ENCODE data around the gene EP300.
A peak's percentile ranks its signal among the peaks of the same experiment; 100 is the strongest.

EP300 gene

DNA sequence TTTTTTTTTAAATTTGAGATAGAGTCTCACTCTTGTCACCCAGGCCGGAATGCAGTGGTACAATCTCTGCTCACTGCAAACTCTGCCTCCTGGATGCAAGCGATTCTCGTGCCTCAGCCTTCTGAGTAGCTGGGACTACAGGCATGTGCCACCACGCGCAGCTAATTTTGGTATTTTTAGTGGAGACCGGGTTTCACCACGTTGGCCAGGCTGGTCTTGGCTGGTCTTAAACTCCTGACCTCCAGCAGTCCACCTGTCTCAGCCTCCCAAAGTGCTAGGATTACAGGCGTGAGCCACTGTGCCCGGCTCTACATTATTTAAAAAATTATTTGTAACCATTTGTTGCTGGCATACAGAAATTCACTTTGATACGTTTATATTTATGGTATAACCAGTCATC, 18.6 kb downstream of the EP300 start:
- H3K36me3 ChIP-seq = peaks cover 26% of the 10 kb centered on the region
- TF ChIP-seq, protein P1, sequence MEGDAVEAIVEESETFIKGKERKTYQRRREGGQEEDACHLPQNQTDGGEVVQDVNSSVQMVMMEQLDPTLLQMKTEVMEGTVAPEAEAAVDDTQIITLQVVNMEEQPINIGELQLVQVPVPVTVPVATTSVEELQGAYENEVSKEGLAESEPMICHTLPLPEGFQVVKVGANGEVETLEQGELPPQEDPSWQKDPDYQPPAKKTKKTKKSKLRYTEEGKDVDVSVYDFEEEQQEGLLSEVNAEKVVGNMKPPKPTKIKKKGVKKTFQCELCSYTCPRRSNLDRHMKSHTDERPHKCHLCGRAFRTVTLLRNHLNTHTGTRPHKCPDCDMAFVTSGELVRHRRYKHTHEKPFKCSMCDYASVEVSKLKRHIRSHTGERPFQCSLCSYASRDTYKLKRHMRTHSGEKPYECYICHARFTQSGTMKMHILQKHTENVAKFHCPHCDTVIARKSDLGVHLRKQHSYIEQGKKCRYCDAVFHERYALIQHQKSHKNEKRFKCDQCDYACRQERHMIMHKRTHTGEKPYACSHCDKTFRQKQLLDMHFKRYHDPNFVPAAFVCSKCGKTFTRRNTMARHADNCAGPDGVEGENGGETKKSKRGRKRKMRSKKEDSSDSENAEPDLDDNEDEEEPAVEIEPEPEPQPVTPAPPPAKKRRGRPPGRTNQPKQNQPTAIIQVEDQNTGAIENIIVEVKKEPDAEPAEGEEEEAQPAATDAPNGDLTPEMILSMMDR (IDR thresholded peaks at IDR 0.05) = no peak
- peaks cover 18 to 21% of the 10 kb centered on the region in 2 experiments for H3K4me1 ChIP-seq (ENCODE audit: control insufficient read depth in 1 of 2, insufficient read depth in 1 of 2, low read depth in 1 of 2, low read length in 1 of 2)

DNA sequence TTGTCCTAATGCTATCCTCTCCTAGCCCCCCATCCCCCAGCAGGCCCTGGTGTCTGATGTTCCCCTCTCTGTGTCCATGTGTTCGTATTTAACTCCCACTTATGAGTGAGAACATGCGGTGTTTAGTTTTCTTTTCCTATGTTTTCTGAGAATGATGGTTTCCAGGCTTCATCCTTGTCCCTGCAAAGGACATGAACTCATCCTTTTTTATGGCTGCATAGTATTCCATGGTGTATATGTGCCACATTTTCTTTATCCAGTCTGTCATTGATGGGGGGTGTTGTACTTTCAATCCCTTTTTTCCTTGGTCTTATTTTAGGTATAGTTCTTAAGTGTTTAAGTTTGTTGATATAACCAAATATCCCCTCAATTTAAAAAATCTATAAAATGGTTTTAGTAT, 23.9 kb downstream of the EP300 start:
- H3K9me3 ChIP-seq = no peaks in the 10 kb centered on the region
- TF ChIP-seq, protein P1 (IDR thresholded peaks at IDR 0.05) = no peak
- H3K27me3 ChIP-seq = no peaks in the 10 kb centered on the region
- H3K36me3 ChIP-seq = peaks cover 43% of the 10 kb centered on the region
- H3K27ac ChIP-seq = no peak overlapping the region
- H3K4me1 ChIP-seq (ENCODE audit: control insufficient read depth in 1 of 2, insufficient read depth in 1 of 2, low read depth in 1 of 2, low read length in 1 of 2) = peaks cover 13 to 14% of the 10 kb centered on the region in 2 experiments
- H3K4me3 ChIP-seq (ENCODE audit: low read depth in 1 of 2, low read length in 1 of 2) = no peak overlapping the region

More for the DNA sequence above, 18.6 kb downstream of the EP300 start:
- no peak overlapping the region for H3K4me3 ChIP-seq (ENCODE audit: low read depth in 1 of 2, low read length in 1 of 2)
- H3K27ac ChIP-seq = peak overlapping the region; percentile 8
- H3K9me3 ChIP-seq = no peaks in the 10 kb centered on the region
- H3K27me3 ChIP-seq = no peaks in the 10 kb centered on the region

DNA sequence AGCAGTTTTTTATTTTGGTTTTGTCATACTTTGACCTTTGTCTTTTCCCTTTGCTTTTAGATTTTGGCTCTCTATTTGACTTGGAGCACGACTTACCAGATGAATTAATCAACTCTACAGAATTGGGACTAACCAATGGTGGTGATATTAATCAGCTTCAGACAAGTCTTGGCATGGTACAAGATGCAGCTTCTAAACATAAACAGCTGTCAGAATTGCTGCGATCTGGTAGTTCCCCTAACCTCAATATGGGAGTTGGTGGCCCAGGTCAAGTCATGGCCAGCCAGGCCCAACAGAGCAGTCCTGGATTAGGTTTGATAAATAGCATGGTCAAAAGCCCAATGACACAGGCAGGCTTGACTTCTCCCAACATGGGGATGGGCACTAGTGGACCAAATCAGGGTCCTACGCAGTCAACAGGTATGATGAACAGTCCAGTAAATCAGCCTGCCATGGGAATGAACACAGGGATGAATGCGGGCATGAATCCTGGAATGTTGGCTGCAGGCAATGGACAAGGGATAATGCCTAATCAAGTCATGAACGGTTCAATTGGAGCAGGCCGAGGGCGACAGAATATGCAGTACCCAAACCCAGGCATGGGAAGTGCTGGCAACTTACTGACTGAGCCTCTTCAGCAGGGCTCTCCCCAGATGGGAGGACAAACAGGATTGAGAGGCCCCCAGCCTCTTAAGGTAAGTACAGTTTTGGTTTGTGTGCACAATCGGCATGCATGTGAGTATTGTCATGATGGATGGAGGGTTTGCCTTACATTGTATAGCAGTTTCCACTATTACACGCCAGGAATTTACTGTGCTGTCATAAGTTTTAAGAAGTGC, 25.0 kb downstream of the EP300 start:
- H3K27ac ChIP-seq = peak overlapping the region; percentile 7
- peaks cover 43% of the 10 kb centered on the region for H3K36me3 ChIP-seq

DNA sequence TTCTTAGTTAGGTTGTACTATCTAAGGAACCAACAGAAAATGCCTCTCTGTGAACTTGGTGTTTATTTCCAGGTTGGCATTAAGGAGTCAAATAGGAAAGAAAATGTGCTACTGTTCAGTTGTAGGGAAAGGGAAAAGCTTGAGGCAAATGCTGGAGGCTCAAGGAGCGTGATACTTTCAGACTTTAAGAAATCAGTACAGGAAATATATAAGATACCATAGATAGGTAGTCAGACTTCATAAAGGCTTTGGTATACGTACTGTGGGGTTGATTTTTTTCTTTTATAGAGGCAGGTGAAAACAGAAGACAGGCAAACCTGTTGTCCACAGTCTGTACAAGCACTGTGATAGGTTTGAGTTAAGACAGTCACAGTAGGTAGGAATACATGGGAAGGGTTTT, 30.8 kb downstream of the EP300 start:
- H3K4me3 ChIP-seq (ENCODE audit: low read depth in 1 of 2, low read length in 1 of 2) = no peak overlapping the region
- peaks cover 53% of the 10 kb centered on the region for H3K36me3 ChIP-seq
- no peaks in the 10 kb centered on the region for H3K4me1 ChIP-seq (ENCODE audit: control insufficient read depth in 1 of 2, insufficient read depth in 1 of 2, low read depth in 1 of 2, low read length in 1 of 2)
- TF ChIP-seq, protein P1 (IDR thresholded peaks at IDR 0.05) = no peak
- peak overlapping the region; percentile 4 for H3K27ac ChIP-seq
- no peaks in the 10 kb centered on the region for H3K27me3 ChIP-seq
- H3K9me3 ChIP-seq = no peaks in the 10 kb centered on the region

More for the DNA sequence above, 25.0 kb downstream of the EP300 start:
- H3K4me3 ChIP-seq (ENCODE audit: low read depth in 1 of 2, low read length in 1 of 2) = no peak overlapping the region
- H3K9me3 ChIP-seq = no peaks in the 10 kb centered on the region
- TF ChIP-seq, protein P1 (IDR thresholded peaks at IDR 0.05) = no peak
- peaks cover 13 to 14% of the 10 kb centered on the region in 2 experiments for H3K4me1 ChIP-seq (ENCODE audit: control insufficient read depth in 1 of 2, insufficient read depth in 1 of 2, low read depth in 1 of 2, low read length in 1 of 2)
- H3K27me3 ChIP-seq = no peaks in the 10 kb centered on the region

DNA sequence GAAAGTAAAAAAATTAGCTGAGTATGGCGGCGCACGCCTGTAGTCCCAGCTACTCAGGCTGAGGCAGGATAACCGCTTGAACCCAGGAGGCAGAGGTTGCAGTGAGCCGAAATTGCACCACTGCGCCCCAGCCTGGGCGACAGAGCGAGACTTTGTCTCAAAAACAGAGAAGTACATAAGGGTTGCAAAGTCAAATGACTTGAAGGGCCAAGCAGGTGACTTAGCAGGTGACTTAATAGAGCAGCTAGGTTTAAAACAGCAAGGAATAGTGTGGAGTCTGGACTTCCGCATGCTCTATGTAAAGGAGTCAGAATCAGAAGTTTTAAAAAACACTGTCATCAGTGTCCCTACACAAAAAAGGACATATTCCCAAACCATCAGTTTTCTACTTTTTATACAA, 31.7 kb downstream of the EP300 start:
- H3K36me3 ChIP-seq = peaks cover 57% of the 10 kb centered on the region
- TF ChIP-seq, protein P1 (IDR thresholded peaks at IDR 0.05) = no peak
- no peaks in the 10 kb centered on the region for H3K4me1 ChIP-seq (ENCODE audit: control insufficient read depth in 1 of 2, insufficient read depth in 1 of 2, low read depth in 1 of 2, low read length in 1 of 2)
- H3K4me3 ChIP-seq (ENCODE audit: low read depth in 1 of 2, low read length in 1 of 2) = no peak overlapping the region
- H3K27me3 ChIP-seq = no peaks in the 10 kb centered on the region
- no peaks in the 10 kb centered on the region for H3K9me3 ChIP-seq
- H3K27ac ChIP-seq = peak overlapping the region; percentile 29
